CD4-positive, alpha-beta T cell treated with Interferon alpha-2 for 1 hour (primary cell): ENCODE data around the gene PLA2G5.

Source experiments
- DNase-seq, 2 donors: peaks; one replicate each; pipeline ENCODE4 v3.0.0-alpha.2; 2020 to 2022

The PLA2G5 gene

GRCh38 chr1:20070357-20070756 is 363 bp downstream of the PLA2G5 start:
- no peak for DNase-seq

GRCh38 chr1:20071416-20071815 is 1.4 kb downstream of the PLA2G5 start:
- DNase-seq = no peak

- DNase-seq = no peak
Observed at GRCh38 chr1:20072771-20073170, 2.8 kb downstream of the PLA2G5 start.

DNA sequence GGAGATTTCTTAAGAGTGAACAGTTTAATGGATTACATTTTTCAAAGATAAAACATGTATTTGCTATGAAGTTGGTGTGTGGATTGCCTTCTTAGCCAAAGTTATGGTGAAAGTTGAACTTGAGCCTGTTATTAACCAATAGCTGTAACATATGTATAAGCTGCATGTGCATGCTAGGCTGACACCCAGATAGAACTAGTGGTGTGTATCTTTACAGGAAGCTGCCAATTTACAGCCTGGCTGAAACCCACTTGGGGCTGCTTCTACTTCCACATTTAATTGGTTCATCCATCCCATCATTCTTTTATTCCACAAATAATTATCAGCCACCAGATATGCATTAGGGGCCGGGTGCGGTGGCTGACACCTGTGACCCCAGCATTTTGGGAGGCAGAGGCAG is 3.3 kb downstream of the PLA2G5 start:
- no peak for DNase-seq

DNA sequence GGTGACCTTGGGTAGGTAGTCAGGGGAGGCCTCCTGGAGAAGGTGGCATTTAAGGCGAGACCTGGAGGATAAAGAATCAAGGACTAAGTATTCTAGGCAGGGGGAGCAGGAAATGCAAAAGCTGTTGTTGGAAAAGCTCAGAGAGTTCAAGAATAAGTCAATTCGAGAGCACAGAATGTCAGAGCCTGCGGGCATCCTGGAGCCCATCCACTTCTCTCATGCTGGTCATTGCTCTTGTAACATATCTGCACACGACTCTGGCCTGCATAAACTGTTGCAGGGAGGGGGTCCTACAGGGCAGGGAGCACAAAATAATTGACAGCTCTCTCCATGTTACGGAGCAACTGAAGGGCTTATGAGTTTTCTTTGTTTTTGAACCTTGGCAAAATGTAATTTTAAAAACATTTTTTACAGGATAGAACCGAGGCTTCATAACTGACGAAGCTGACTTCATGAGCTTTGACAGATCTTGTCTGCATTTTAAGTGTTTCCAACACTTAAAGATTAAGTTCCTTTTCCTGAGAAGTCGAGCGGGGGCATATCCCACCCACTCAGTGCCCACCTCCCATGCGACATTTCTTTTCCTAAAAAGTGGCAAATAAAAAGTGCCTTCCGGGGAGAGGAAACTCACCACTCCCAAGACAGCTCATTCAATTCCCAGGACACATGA is 4.2 kb downstream of the PLA2G5 start:
- DNase-seq = no peak

- DNase-seq = no peak
Observed at GRCh38 chr1:20074725-20075171, 4.8 kb downstream of the PLA2G5 start.

GRCh38 chr1:20075345-20075744 is 5.4 kb downstream of the PLA2G5 start:
- no peak for DNase-seq

- DNase-seq = no peak
Observed at GRCh38 chr1:20076223-20076622, 6.2 kb downstream of the PLA2G5 start.

DNA sequence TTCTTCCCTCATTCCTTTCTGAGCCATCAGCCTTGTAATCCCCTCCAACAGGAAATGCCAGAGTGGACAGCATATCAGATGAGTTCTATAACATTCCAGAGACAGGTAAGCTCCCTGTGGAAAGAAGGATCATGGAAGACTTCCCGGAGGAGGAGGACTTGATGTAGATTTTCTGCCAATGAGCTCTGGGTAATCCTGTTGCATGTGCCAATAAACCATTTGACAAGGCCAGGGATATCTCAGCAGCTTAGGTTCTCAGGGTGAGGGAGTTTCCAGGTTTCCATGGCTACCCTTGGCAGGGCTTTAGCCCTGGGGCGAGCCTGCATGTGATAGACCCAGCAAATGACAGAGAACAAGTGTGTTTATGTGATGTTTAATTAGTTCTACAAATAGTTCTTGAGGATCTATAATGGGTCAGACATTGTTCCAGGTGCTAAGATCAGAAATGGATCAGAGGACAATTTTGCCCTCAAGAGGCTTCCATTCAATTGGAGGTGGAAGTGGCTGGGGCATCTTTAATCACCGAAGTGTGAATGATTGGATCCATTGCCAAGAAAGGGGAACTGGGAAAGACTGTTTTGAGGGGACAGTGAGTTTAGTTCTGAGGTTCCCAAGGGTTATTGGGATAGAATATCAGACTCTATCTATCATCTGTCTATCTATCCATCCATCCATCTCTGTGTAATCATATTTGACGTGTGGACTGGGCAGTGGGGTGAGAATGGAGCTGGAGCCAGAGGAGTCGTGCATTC is 6.9 kb downstream of the PLA2G5 start:
- no peak for DNase-seq

DNA sequence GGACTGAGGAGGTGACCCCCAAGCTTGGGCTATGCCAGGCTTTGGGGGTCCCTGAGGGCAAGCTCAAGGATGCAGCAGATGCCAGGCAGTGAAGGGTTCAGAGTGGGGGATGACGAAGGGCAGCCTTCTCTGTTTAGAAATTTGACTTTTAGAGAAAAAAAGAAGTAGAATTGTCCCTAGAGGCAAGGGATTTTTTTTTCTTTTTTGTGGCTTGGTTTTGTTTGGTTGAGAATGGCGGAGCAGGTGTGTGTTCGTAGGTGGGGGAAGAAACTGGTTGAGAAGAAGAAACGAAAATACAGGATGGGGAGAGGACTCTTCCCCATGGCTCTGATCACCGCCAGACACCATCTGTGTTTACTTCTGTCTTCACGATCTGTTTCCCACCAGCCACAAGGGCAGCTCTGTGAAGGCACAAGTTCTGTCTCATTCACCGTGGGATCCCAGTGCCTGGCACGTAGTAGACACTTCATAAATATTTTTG is 8.2 kb downstream of the PLA2G5 start:
- DNase-seq = peak in 1 of 2 donors; percentile 29

GRCh38 chr1:20078711-20079110 is 8.7 kb downstream of the PLA2G5 start:
- DNase-seq = no peak

DNA sequence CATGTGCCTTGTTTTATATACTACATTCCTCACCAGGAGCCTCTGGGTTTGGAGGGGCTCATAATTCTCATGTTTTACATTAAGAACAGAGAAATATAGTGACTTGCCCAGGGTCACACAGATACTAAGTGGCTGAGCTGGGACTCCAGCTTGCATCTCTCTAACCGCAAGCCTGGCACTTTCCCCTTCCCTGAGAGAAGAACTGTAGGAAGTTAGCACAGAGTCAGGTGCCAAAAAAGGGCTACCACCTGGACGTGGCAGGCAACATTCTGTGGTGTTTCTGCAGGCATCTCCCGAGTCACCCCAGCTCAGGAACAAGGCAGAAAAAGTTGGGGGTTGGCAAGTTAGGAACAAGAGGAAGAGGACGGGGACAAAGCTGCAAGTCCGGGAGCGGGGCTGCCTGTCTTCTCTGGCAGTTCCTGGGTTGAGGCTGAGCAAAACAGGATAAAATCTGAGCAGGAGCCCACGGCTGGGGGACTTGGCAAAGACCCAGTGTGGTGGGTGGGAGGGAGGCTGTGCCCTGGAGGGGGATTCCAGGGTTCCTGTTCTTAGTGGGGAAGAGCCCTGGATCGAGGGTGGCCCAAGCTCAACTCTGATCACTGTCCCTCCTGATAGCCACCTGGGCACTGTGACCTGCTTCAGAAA is 9.8 kb downstream of the PLA2G5 start:
- DNase-seq = no peak

GRCh38 chr1:20080441-20081352 is 10.7 kb downstream of the PLA2G5 start:
- DNase-seq = no peak

DNA sequence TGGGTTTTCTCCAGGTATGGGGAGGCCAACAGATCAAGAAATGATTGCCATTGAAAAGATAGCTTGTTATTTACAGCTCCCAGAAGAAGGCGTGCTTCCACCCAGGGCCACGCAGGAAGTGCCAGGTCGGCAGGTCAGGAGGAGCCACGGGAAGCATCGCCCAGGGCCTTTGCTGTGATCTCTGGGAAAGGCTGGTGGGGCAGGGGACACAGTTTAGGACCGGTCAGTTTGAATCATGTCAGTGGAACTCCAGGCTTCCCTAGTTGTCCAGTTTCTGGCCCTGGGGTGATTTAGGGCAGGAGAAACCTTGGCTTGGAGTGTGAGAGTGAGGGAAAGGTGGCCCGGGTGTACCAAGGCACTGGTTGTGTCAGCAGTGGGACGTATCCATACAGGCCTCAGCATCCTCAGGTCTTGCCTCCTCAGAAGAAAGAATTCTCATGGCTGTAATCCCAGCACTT is 11.4 kb downstream of the PLA2G5 start:
- DNase-seq = no peak

- DNase-seq = no peak
Observed at GRCh38 chr1:20082772-20083171, 12.8 kb downstream of the PLA2G5 start.

GRCh38 chr1:20083178-20083944 is 13.4 kb downstream of the PLA2G5 start:
- DNase-seq = no peak

DNA sequence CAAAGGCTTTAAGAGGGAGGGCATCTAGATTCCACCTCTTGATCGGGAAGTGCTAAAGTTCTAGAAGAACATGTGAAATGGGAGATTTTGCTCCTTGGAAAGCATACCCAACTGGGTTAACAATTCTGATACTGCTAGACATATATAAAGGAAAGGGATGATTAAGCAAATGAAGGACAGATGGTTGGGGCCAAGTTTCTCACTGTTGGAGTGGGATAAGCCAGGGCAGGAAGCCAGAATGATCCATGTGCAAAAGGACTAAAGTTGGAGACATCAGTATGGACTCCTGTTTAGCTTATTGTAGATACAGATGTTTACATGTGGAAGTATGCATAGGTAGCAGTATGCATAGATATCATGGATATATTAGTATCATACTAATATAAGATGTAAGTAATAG is 16.8 kb downstream of the PLA2G5 start:
- no peak for DNase-seq

GRCh38 chr1:20087668-20088067 is 17.7 kb downstream of the PLA2G5 start:
- DNase-seq = no peak

GRCh38 chr1:20089328-20090077 is 19.5 kb downstream of the PLA2G5 start:
- DNase-seq = no peak

DNA sequence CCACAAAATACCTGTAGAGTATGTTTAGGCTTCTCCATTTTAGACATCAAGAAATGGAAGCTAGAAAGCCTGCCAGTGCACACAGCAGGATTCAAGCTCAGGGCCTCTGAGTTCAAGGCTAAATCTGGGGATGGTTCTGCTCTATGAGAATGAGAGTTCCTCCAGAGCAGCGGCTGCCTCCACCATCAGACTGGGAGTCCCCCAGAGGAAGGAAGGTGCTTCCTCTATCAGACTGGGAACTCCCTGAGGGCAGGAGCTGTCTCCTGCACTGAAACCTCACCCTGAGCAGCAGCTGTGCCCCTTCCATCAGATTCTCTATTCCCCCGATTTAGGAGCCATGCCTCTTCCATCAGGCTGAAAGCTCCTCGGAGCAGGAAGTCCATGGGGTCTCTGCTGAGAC is 20.1 kb downstream of the PLA2G5 start:
- DNase-seq = no peak

DNA sequence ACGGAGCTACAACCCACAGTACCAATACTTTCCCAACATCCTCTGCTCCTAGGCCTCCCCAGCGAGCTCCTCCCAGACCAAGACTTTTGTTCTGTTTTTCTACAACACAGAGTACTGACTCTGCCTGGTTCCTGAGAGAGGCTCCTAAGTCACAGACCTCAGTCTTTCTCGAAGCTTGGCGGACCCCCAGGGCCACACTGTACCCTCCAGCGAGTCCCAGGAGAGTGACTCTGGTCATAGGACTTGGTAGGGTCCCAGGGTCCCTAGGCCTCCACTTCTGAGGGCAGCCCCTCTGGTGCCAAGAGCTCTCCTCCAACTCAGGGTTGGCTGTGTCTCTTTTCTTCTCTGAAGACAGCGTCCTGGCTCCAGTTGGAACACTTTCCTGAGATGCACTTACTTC is 20.6 kb downstream of the PLA2G5 start:
- DNase-seq = no peak
